RPMI7951 (cell line): Measurements from ENCODE around the gene NDUFC1. TPM values are rescaled to one million over a fixed set of nuclear protein-coding genes. Genes with fewer than 3 reads are reported as not detected.

ENCODE experiments used
- DNase-seq: peaks from one replicate; pipeline ENCODE4 v3.0.0-alpha.2; 2012; ENCODE audit warnings: low read depth
- total RNA-seq: library from RNA; depleted of rRNA; stranded (reverse); fragments of >200 nt; shearing (Covaris generic); gene quantifications from 2 replicates; pipeline ENCODE4 v1.2.3, GENCODE V29; 2014; rRNA removed

NDUFC1 gene
- total RNA-seq, 1 experiment from 2014 or later, result 84.2 TPM

- no peak for DNase-seq
These were observed 54.5 kb downstream of the NDUFC1 start for GRCh38 chr4:139247700-139248238.

GRCh38 chr4:139247241-139247640 lies 55.0 kb downstream of the NDUFC1 start:
- DNase-seq, result peak; percentile 49

- no peak for DNase-seq
These were observed 56.1 kb downstream of the NDUFC1 start for GRCh38 chr4:139246166-139246565.

GRCh38 chr4:139245590-139245989 lies 56.7 kb downstream of the NDUFC1 start:
- no peak for DNase-seq

GRCh38 chr4:139243448-139244365 lies 58.6 kb downstream of the NDUFC1 start:
- DNase-seq, result peak; percentile 93

GRCh38 chr4:139242511-139243051 lies 59.7 kb downstream of the NDUFC1 start:
- peak; percentile 81 for DNase-seq

- DNase-seq, result no peak
These were observed 60.5 kb downstream of the NDUFC1 start for GRCh38 chr4:139241784-139242151.

- no peak for DNase-seq
These were observed 61.0 kb downstream of the NDUFC1 start for GRCh38 chr4:139241086-139241783.

Other genes starting within 250 kb of the NDUFC1 start
- 24.8 and 28.5 TPM in 2 replicates for gene ELF2, start 125.3 kb downstream of the NDUFC1 start, total RNA-seq
- gene MGARP, start 22.3 kb downstream of the NDUFC1 start, total RNA-seq, result 0.68 and 1.2 TPM in 2 replicates
- gene NAA15, start 972 bp downstream of the NDUFC1 start, total RNA-seq, result 29.9 and 32.2 TPM in 2 replicates
- gene RAB33B, start 151.6 kb upstream of the NDUFC1 start, total RNA-seq, result 8.2 and 9.3 TPM in 2 replicates